Measurements from ENCODE around the gene TP63. TPM values are rescaled to one million over a fixed set of nuclear protein-coding genes. Genes with fewer than 3 reads are reported as not detected.

TP63 gene
- total RNA-seq, 3 donors from 2014 or later (not counting 1 experiment from before 2014, with no cell fraction given) = 0.30 TPM; not detected in 2

DNA sequence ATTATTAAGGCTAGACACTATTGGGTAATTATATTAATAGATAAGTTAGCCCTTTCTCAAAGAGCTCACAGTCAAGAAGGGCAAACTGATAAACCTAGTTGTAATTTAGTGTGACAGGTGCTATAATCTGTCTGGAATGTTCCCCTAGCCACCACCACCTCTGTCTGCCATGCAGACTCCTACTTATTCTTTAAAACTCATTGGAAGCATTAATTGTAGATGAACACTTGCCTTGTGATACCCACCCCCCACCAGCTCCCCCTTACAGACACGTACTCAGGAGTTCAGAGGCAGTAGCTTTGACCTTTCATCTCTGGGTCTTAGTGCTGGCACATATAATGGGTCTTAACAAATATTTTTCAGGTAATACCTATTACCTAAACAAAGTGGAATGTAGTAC lies 195.9 kb downstream of the TP63 start:
- ATAC-seq = no peak
- H3K4me3 ChIP-seq (ENCODE audit: low read length) = no peak overlapping the region
- H3K27ac Mint-ChIP-seq = no peak overlapping the region
- H3K27ac ChIP-seq (ENCODE audit: low read length) = no peak overlapping the region
- no peaks in the 10 kb centered on the region for H3K4me1 Mint-ChIP-seq
- no peak for DNase-seq
- intact Hi-C loops (cut with micrococcal nuclease) = no loop called here
- H3K27me3 ChIP-seq (ENCODE audit: control insufficient read depth, insufficient read depth, low read length) = no peaks in the 10 kb centered on the region
- H3K27me3 Mint-ChIP-seq (ENCODE audit: low read depth in 2 of 2) = no peaks in the 10 kb centered on the region
- H3K9me3 ChIP-seq (ENCODE audit: control insufficient read depth, insufficient read depth, low read length) = no peaks in the 10 kb centered on the region
- no peak overlapping the region for H3K4me3 Mint-ChIP-seq
- TF ChIP-seq CTCF (IDR thresholded peaks at IDR 0.05) = no peak
- H3K36me3 ChIP-seq (ENCODE audit: control insufficient read depth, insufficient read depth, low read length) = no peaks in the 10 kb centered on the region
- H3K4me1 ChIP-seq (ENCODE audit: control insufficient read depth, insufficient read depth, low read length) = no peaks in the 10 kb centered on the region
- H3K36me3 Mint-ChIP-seq = no peaks in the 10 kb centered on the region
- H3K9me3 Mint-ChIP-seq = peaks cover 4% of the 10 kb centered on the region in 2 donors
- no CpG with 5 or more reads among the region's 1 CpG for WGBS (ENCODE audit: insufficient coverage)

- Histone ChIP-seq H3K27me3 (ENCODE audit: control insufficient read depth, insufficient read depth, low read length) (no peaks in the 10 kb centered on the region), H3K9me3 (ENCODE audit: control insufficient read depth, insufficient read depth, low read length) (no peaks in the 10 kb centered on the region), H3K36me3 (ENCODE audit: control insufficient read depth, insufficient read depth, low read length) (no peaks in the 10 kb centered on the region), H3K4me1 (ENCODE audit: control insufficient read depth, insufficient read depth, low read length) (no peaks in the 10 kb centered on the region), H3K4me3 (ENCODE audit: low read length) (no peak overlapping the region), H3K27ac (ENCODE audit: low read length) (no peak overlapping the region)
- intact Hi-C loops (cut with micrococcal nuclease) = no loop called here
- no peak overlapping the region for H3K4me3 Mint-ChIP-seq
- H3K27ac Mint-ChIP-seq = no peak overlapping the region
- TF ChIP-seq CTCF (IDR thresholded peaks at IDR 0.05) = no peak
- H3K36me3 Mint-ChIP-seq = no peaks in the 10 kb centered on the region
- H3K27me3 Mint-ChIP-seq (ENCODE audit: low read depth in 2 of 2) = no peaks in the 10 kb centered on the region
- H3K9me3 Mint-ChIP-seq = peaks cover 4% of the 10 kb centered on the region in 2 donors
- no CpG with 5 or more reads among the region's 2 CpGs for WGBS (ENCODE audit: insufficient coverage)
- ATAC-seq (no peak), DNase-seq (no peak)
- no peaks in the 10 kb centered on the region for H3K4me1 Mint-ChIP-seq
These were observed 199.2 kb downstream of the TP63 start for GRCh38 chr3:189830401-189830800.

DNA sequence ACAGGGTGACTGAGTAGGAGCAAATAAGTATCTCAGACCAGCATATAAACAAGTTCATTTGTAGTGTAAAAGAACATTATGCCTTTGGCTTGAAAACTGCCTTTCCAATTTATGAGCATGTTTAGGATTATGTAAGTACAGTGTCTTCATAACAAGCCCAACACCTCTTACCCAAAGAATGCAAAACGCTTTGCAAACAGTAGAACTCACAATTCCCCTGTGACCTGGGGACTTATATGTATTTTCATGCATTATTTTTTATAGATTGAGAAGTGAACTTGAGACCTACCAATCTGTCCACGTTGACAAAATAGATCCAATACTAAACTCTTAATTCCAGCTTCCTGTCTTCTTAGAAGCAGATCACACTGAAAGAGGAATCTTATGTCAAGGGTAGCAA lies 202.1 kb downstream of the TP63 start:
- no CpG with 5 or more reads among the region's 2 CpGs for WGBS (ENCODE audit: insufficient coverage)
- H3K4me3 ChIP-seq (ENCODE audit: low read length) = no peak overlapping the region
- Mint-ChIP-seq H3K4me1 (no peaks in the 10 kb centered on the region), H3K36me3 (no peaks in the 10 kb centered on the region), H3K27ac (no peak overlapping the region), H3K9me3 (peaks cover 3 to 4% of the 10 kb centered on the region in 2 donors), H3K4me3 (no peak overlapping the region), H3K27me3 (ENCODE audit: low read depth in 2 of 2) (no peaks in the 10 kb centered on the region)
- no peaks in the 10 kb centered on the region for H3K36me3 ChIP-seq (ENCODE audit: control insufficient read depth, insufficient read depth, low read length)
- ATAC-seq = no peak
- no peaks in the 10 kb centered on the region for H3K27me3 ChIP-seq (ENCODE audit: control insufficient read depth, insufficient read depth, low read length)
- TF ChIP-seq CTCF (IDR thresholded peaks at IDR 0.05) = no peak
- no peak for DNase-seq
- no peaks in the 10 kb centered on the region for H3K4me1 ChIP-seq (ENCODE audit: control insufficient read depth, insufficient read depth, low read length)
- H3K27ac ChIP-seq (ENCODE audit: low read length) = no peak overlapping the region
- H3K9me3 ChIP-seq (ENCODE audit: control insufficient read depth, insufficient read depth, low read length) = no peaks in the 10 kb centered on the region
- intact Hi-C loops (cut with micrococcal nuclease) = no loop called here

DNA sequence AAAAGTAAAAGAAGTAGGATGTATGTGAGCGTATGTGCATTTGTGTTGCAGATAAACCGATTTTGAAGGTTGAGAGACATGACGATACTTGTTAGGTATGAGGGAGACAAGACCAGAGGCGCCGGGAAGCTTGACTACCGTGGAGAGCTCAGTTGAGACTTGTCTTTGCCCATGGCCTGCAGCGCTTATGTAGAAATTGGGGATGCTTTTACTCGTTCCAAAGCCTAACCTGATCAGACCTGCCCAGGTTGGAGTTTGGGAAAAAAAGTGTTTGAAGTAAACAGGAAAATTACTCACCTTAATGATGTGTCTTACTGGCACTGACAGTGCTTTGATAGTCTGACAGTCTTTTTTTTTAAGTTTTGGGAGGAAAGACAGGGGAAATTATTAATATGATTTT lies 202.8 kb downstream of the TP63 start:
- no peaks in the 10 kb centered on the region for H3K27me3 Mint-ChIP-seq (ENCODE audit: low read depth in 2 of 2)
- no peak for ATAC-seq

More for the DNA sequence above, 202.8 kb downstream of the TP63 start:
- Histone ChIP-seq H3K27me3 (ENCODE audit: control insufficient read depth, insufficient read depth, low read length) (no peaks in the 10 kb centered on the region), H3K36me3 (ENCODE audit: control insufficient read depth, insufficient read depth, low read length) (no peaks in the 10 kb centered on the region), H3K4me1 (ENCODE audit: control insufficient read depth, insufficient read depth, low read length) (no peaks in the 10 kb centered on the region), H3K4me3 (ENCODE audit: low read length) (no peak overlapping the region), H3K9me3 (ENCODE audit: control insufficient read depth, insufficient read depth, low read length) (no peaks in the 10 kb centered on the region), H3K27ac (ENCODE audit: low read length) (no peak overlapping the region)
- 95% methylated on average over 8 of the region's 8 CpGs for WGBS (ENCODE audit: insufficient coverage)
- Mint-ChIP-seq H3K36me3 (no peaks in the 10 kb centered on the region), H3K4me3 (no peak overlapping the region), H3K27ac (no peak overlapping the region), H3K9me3 (peaks cover 3 to 4% of the 10 kb centered on the region in 2 donors), H3K4me1 (no peaks in the 10 kb centered on the region)
- intact Hi-C loops (cut with micrococcal nuclease) = no loop called here
- no peak for TF ChIP-seq CTCF (IDR thresholded peaks at IDR 0.05)
- no peak for DNase-seq

Data from natural killer cell (primary cell).